ENCODE results near the gene RBM10.

Gene RBM10

DNA sequence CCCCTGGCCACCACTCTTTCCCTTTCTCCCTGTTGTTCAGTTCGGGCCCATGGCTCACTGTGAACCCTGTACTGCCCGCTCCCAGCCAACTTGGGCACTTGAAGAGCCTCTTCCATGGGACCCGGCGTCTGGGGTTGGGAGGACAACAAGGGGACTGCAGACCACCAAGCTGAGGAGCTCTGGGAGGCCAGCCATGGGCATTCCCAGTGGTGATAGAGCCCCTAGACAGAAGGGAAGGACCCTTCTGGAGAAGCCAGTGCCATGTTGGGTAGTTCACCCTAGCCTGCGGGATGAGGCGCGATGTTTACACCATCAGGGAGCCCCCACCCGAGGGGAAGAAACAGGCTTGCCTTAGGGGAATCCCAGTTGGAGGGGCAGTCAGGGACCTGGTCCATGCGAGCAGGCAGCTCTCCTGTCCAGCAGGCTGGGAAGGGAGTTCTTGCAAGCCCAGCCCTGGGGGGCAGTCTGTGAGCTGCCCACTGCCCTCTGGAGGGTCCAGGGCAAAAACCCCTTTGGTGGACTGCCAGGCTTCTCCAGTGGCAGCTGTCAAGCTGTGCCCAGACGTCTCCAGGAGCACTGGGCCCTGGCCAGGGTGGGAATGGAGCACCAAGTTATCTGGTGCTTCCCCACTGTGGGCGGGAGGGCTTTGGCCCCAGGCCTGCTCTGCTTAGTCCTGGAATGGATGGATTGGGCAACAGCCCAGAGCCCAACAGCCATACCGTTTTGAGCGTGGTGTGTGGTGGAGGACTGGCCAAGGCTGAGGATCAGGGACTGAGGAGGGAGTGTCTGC is 24.9 kb downstream of the RBM10 start:
- H3K4me3 ChIP-seq (ENCODE audit: low read length), result no peak overlapping the region
- no peak for DNase-seq (ENCODE audit: low read depth)
- TF ChIP-seq, protein P1, sequence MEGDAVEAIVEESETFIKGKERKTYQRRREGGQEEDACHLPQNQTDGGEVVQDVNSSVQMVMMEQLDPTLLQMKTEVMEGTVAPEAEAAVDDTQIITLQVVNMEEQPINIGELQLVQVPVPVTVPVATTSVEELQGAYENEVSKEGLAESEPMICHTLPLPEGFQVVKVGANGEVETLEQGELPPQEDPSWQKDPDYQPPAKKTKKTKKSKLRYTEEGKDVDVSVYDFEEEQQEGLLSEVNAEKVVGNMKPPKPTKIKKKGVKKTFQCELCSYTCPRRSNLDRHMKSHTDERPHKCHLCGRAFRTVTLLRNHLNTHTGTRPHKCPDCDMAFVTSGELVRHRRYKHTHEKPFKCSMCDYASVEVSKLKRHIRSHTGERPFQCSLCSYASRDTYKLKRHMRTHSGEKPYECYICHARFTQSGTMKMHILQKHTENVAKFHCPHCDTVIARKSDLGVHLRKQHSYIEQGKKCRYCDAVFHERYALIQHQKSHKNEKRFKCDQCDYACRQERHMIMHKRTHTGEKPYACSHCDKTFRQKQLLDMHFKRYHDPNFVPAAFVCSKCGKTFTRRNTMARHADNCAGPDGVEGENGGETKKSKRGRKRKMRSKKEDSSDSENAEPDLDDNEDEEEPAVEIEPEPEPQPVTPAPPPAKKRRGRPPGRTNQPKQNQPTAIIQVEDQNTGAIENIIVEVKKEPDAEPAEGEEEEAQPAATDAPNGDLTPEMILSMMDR (IDR thresholded peaks at IDR 0.05; ENCODE audit: insufficient read depth, low read depth, low read length, missing control alignments), result no peak

DNA sequence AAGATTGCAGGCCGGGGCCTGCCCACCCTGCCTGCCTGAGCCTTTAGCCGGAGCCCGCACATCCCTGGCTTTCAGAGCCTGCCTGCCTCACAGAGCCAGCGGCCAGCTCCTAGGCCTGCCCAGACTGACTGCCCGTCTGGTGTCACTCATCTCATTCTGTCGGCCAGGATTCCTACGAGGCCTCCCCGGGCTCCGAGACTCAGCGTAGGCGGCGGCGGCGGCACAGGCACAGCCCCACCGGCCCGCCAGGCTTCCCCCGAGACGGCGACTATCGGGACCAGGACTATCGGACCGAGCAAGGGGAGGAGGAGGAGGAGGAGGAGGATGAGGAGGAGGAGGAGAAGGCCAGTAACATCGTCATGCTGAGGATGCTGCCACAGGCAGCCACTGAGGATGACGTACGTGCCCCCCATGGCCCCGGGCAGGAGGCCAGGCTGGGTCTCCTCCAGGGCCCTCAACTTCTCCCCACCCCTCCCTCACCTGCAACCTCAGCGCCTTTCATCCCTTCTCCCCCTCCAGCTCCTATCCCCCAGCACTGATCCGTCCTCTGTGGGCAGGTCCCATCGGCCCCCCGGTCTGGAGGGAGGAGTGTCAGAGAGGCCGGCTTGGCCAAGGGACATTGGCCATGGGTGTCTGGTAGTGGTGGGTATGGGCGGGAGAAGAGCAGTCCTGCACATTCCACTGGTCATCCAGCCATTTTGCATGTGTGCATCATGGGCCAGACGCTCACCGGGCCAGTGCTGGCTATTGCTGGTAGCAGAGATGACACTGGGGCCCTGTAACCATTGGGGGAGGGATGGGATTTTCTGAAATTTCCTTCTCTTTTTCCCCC is 26.1 kb downstream of the RBM10 start:
- DNase-seq (ENCODE audit: low read depth), result no peak
- no peak overlapping the region for H3K4me3 ChIP-seq (ENCODE audit: low read length)
- TF ChIP-seq, protein P1 (IDR thresholded peaks at IDR 0.05; ENCODE audit: insufficient read depth, low read depth, low read length, missing control alignments), result no peak

DNA sequence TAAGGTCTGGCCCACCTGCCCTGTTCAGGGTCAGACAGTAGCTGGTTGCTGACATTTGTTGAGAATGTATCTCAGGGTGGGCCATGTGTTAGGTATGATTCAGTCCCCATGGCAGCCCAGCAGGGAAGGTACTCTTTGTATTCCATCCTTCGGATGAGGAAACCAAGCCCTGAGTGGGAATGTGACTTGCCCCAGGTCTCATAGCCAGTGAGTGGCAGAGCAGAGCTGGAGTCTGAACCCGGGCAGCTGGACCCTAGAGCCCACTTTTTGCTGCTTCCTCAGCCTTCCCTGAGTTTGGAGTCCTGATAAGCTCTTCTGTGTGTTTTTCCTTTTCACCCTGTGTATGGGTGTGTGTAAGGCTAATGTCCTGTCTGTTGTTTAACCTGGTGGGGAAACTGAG is 27.0 kb downstream of the RBM10 start:
- DNase-seq (ENCODE audit: low read depth), result no peak
- H3K4me3 ChIP-seq (ENCODE audit: low read length), result no peak overlapping the region
- TF ChIP-seq, protein P1 (IDR thresholded peaks at IDR 0.05; ENCODE audit: insufficient read depth, low read depth, low read length, missing control alignments), result no peak

DNA sequence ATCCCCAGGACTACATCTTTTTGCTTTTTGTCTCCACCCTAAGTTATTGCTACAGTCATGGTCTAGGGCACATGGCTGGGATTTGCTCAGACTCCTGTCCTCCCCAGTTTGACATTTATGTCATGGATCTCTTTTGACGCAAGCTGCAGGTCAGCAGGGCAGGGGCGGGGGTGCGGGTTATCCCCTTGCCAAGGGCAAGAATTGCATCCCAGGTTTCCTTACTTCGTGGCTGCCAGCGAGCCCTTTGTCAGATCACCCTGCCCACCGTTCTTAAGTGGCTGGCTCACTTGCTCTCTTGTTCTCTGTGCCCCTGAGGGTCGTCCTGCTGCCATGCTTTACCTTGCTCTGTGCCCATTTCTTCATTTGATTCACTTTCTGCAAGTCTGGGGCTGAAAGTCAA is 27.5 kb downstream of the RBM10 start:
- H3K4me3 ChIP-seq (ENCODE audit: low read length), result no peak overlapping the region
- DNase-seq (ENCODE audit: low read depth), result no peak
- TF ChIP-seq, protein P1 (IDR thresholded peaks at IDR 0.05; ENCODE audit: insufficient read depth, low read depth, low read length, missing control alignments), result no peak

DNA sequence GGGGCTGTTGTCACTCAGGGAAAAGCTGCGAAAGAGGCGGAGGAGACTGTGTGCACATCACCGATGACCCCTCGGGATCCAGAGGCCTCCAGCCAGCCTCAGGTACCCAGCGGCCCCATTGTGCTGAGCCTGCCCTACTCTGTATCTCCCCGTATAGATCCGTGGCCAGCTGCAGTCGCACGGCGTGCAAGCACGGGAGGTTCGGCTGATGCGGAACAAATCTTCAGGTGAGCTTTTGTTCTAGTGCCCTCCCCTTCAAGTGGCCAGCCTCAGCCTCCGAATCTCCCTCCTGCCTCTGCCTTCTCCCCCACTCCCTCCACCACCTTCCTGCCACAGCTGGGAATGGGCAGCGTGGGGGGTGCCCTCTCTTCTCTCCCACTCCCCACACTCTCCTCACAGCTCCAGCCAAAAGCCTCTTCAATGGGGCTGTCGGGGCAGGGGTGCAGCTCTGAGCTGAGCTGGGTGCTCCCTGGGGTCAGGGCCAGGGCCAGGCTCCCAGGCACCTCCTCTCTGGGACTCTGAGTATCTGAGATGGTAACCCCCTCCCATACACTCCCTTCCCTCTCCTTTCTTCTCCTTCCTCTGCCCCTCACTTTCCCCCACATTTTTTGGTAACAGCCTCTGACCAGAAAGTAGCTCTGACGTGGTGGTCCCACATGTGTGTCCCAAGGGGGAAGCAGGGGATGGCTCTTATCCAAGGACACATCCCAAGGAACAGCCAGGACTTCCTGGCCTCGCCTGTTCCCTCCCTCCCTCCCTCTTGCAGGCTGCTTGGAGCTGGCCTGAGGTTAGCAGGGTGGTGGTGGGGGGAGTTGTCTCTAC is 28.2 kb downstream of the RBM10 start:
- DNase-seq (ENCODE audit: low read depth), result no peak
- TF ChIP-seq, protein P1 (IDR thresholded peaks at IDR 0.05; ENCODE audit: insufficient read depth, low read depth, low read length, missing control alignments), result no peak
- no peak overlapping the region for H3K4me3 ChIP-seq (ENCODE audit: low read length)

DNA sequence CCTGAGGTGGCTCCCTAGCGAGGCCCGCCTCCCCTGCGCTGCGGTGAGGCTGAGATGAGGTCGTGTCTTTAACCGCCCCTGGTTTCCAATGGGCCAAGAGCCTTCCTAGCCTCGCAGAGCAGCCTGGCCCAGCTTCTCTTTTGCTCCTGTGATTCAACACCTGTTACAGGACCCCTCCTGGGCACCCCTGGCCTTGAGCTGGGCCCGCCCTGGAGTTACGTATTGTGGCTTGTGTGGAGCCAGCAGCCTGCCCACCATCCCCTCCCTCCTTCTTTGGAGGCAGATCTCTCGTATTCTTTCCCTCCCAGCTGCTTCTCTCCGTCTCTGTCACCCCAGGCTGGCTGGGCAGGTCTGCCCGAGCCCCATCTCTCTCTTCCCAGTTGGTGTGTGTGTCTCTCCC is 29.4 kb downstream of the RBM10 start:
- TF ChIP-seq, protein P1 (IDR thresholded peaks at IDR 0.05; ENCODE audit: insufficient read depth, low read depth, low read length, missing control alignments), result no peak
- H3K4me3 ChIP-seq (ENCODE audit: low read length), result no peak overlapping the region

More for the DNA sequence above, 29.4 kb downstream of the RBM10 start:
- no peak for DNase-seq (ENCODE audit: low read depth)
